CD4-positive, alpha-beta T cell treated with Interleukin-6 for 4 hours (primary cell): ENCODE measurements around the gene UQCR10.

Experiments
- DNase-seq: peaks from one replicate; pipeline ENCODE4 v3.0.0-alpha.2; 2020; ENCODE audit warnings: mixed read lengths

Gene UQCR10

GRCh38 chr22:29767171-29768051 is at the start of gene UQCR10:
Gene UQCR10 (plus strand): TSS chr22:29767369. CDS start chr22:29767399, 30 bp downstream.
- DNase-seq = peak; percentile 95

GRCh38 chr22:29717789-29718188 is 49.4 kb upstream of the UQCR10 start:
- DNase-seq = no peak

GRCh38 chr22:29718949-29719898 is 47.9 kb upstream of the UQCR10 start:
- DNase-seq = no peak

- DNase-seq = no peak
Measured at GRCh38 chr22:29719899-29720645, 47.1 kb upstream of the UQCR10 start, which contains the start of gene CABP7. Gene CABP7 (plus strand): TSS chr22:29720003. CDS start chr22:29720425, 422 bp downstream.

DNA sequence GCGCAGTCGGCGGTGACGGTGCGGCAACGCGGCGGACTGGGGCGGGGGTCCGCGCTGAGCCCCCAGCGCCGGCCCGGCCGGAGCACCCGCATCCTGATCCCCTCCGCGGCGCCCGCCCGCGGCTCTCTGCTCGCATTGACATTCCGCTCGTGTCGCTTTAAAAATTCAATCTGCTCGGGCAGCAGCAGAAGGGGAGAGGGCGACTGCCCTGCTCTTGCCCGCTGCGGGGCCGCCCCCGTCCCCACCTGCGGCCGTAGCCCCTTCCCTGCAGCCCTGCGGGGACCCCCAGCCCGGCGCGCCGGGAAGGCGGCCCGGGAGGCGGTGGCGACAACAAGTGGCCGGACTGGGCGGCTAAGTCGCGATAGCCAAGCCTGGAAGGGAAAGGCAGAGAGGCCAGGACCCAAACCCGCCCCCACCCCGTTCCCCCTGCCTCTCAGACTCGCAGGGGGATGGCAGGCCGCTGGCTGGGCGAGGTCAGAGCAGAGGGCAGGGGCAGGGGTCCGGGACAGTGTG is 46.3 kb upstream of the UQCR10 start:
- no peak for DNase-seq

DNA sequence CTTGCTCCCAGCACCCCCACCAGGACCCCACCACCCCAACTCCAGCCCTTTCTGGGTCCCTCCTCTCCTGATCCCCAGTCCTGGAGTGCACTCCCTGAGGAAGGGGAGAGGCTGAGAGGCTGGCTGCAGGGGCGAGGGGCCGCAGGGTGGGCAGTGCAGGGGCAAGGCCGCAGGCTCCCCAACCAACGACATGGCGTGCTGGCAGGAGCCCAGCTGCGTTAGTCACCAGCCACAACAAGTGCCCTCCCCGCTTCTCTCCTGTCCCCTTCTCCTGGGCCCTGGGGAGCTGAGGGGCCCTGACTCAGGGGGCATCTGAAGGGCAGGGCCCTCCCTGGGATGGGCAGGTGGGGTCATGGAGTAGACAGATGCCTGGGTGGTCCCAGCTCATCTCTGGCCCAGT is 45.0 kb upstream of the UQCR10 start:
- no peak for DNase-seq

DNA sequence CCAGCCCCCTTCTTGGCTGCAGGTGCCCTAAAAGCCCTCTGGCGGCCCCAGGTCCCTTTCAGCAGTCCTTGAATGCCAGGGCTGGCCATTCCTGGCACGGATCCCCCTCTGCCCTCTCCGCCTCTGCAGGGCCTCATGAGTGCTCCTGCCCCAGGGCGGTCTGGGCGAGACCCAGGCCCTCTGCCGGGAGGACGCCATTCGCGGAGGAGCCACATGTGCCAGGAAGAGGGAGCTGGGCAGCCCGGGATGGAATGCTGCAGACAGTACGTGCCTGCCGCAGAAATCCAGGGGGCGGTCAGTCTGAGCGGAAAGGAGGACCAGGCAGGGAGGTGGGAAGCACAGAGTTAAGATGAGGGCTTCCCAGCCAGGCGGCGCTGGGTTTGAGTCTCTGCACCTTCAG is 44.6 kb upstream of the UQCR10 start:
- no peak for DNase-seq

DNA sequence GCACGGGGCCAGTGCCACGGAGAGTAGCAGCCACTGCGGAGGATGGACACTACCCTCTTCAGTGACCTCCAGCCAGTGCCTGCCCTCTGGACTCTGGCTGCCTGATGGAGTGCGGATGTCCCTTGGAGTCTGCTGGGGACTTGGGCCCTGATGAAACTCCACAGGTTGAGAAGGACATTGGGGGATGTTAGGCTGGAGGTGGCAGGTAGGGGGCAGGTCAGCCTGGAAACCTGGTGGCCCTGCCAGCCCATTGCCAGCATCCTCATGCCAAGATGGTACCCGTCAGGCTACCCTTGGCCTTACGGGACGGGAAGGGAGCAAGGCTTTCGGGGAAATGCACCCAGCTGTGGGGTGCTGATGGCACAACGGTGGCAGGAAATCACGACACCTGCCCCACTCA is 43.4 kb upstream of the UQCR10 start:
- DNase-seq = no peak

GRCh38 chr22:29724843-29725242 is 42.3 kb upstream of the UQCR10 start:
- DNase-seq = no peak

DNA sequence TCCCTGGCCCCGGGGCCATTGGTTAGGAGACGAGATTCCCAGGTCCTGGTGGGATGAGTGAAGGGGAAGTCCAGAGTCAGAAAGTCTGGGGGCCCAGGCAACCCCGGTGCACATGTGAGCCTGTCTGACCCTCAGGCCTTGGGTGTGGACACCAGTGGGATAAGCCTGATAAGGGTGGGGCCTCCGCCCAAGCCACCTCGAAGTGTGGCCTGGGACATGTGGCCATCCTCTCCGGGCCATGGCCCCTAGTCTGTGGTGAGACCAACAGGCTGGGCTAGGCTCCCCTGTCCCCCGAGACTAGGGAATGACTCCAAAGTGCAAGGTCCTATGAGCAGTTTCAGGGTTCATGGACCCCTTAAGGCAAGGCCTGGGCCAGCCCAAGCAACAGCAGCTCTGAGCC is 41.1 kb upstream of the UQCR10 start:
- DNase-seq = no peak

DNA sequence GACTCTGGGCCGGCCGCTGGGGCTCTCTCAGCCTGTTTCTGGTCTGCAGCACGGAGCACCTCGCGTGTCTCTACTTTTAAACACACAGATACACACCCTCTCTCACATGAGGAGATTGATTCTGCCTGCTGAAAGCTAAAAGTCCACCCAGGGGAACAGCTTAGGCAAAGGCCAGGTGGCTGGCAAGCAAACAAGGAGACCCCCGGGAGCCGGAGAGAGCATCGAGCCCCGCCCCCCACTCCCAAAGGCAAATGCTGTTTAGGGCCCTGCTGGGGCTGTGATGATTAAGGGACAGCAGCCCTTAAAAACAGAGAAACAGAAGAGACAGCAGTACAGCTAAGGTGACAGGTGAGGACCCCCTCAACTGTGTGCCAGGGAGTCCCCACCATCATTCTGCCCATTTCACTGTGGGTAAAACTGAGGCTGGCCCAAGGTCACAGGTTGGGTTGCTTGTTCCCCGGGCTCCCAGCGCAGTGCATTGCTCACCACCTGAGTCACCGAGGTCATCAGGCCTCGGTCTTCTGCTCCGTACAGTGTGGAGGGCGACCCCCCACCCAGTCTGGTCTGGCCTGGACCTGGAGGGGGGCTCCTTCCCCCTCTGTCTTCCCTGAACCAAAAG is 40.5 kb upstream of the UQCR10 start:
- no peak for DNase-seq

- DNase-seq = peak; percentile 30
Measured at GRCh38 chr22:29727131-29727523, 40.0 kb upstream of the UQCR10 start.

GRCh38 chr22:29729161-29729560 is 38.0 kb upstream of the UQCR10 start:
- no peak for DNase-seq

DNA sequence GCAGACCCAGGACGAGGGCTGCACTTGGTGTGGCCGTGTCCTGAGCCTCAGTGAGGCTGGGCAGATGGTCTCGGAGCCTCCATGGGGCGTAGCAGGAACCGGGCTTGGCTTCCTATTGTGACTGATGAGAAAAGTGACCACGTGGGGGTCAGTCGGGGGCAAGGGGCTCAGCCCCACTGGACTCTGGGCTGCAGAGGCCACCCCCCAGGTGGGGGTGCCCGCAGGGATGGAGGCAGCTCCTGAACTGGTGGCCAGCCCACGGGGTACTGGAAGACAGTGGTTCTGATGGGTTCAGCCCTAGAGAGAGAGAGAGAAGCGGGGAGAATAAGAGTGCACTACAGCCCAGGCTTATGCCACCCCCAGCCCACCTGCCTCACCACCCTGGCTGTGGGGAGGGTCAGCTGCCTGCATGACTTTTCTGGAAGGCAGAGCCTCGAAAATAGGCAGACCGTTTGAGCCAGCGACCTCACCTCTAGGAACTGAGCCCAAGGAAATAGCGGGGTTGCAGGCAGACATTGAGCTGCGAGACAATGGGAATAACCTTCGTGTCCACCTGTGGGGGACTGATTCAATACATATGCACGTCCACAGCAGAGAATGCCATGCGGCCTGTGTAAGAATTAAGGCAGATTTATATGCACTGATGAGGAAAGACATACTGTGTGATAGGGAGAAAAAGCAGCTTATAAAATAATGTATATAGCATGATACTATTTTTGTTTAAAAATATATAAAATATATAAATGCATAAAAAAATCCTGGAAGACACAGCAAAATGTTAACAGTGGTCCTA is 35.9 kb upstream of the UQCR10 start:
- no peak for DNase-seq

DNA sequence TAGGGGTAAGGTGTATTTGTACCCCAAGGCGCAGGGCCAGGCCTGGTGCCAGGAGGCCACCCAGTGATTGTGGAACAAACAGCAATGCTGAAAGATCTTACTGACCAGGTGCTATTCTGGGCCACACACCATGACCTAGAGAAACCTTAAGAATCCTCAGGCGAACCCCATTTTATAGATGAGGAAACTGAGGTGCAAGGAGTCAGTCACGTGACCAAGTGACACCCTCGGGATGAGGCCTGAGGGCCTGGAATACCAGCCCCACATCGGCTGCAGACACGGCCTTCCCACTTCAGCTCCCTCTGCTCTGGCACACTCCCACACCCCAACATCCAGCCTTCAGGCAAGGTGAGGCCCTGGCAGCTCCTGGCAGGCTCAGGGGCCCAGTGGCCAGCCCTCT is 34.3 kb upstream of the UQCR10 start:
- no peak for DNase-seq

DNA sequence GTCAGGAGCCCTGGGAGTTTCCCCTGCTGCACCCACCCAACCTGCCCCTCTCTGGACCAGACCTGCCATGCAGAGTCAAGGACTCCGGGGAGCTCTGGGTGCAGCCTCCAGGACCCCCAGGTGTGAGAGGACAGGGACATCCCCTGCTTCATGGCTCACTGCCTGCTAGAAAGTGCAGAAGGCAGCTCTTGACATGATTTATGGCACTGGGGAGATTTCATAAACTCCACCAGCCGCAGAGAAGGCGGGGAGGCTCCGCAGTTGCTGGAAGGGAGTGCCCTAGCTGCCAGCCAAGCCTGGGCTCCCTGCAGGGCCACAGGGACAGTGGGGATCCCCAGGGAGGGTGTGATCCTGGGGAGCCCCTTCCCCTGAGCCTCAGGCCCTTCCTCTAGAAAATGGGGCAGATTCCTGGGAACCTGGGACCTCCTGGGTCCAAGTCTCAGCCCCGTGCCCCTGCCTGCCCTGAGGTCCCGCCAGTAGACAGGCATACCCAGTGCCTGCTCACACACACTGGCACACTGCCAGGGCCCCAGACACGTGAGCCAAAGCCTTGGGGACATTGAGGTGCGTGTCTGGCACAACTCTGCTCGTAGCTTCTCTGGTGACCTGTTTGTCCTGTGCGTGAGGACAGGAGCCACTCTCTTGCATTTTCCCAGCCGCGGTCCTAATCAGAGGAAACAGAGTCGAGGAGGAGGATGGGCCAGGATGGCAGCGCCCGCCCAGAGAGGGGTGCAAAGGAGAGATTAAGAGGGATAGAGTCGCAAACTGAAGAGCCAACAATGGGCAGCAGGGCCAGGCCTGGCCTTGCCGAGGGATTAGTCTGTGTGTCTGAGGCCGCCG is 33.6 kb upstream of the UQCR10 start:
- DNase-seq = no peak

GRCh38 chr22:29734406-29734805 is 32.8 kb upstream of the UQCR10 start:
- no peak for DNase-seq

- no peak for DNase-seq
Measured at GRCh38 chr22:29734838-29735237, 32.3 kb upstream of the UQCR10 start.

- no peak for DNase-seq
Measured at GRCh38 chr22:29735416-29735815, 31.8 kb upstream of the UQCR10 start.
